ENCODE results near the gene KLHL29.

- TF ChIP-seq EZH2phosphoT487 (IDR thresholded peaks at IDR 0.05; ENCODE audit: insufficient read depth, low read depth) (no peak), EZH2 (IDR thresholded peaks at IDR 0.05; ENCODE audit: insufficient read depth, poor library complexity, severe bottlenecking) (no peak)
These were observed 39.0 kb upstream of the KLHL29 start for GRCh38 chr2:23346029-23346428.

Data from GM23248 (cell line).